Fibroblast of lung (primary cell): Measurements from ENCODE around the gene LIPE. TPM values are rescaled to one million over a fixed set of nuclear protein-coding genes. Genes with fewer than 3 reads are reported as not detected.
"Not testable (repeated sequence)": the region's sequence is repeated elsewhere in the genome, so short reads cannot be mapped to it uniquely, and the experiment has no call there.

Experiments used
- DNase-seq, 2 donors: peaks; one replicate each; pipeline versions ENCODE4 v3.0.0 to v3.0.0-alpha.2; 2010; ENCODE audit warnings: low read depth in 2 of 2
- H2AFZ ChIP-seq: 2 replicates; pipeline ENCODE4 v1.5.1; 2012; ENCODE audit warnings: low read length, control low read depth, inconsistent platforms
- H3K27ac ChIP-seq: 2 replicates; pipeline ENCODE4 v1.5.1; 2011; ENCODE audit warnings: low read length, control low read depth; ENCODE audit not compliant: insufficient read depth
- H3K27me3 ChIP-seq: 2 replicates; pipeline ENCODE4 v1.5.1; 2011; ENCODE audit warnings: mild to moderate bottlenecking, low read length; ENCODE audit not compliant: control insufficient read depth, insufficient read depth
- H3K36me3 ChIP-seq: 2 replicates; pipeline ENCODE4 v1.5.1; 2011; ENCODE audit warnings: low read length; ENCODE audit not compliant: control insufficient read depth, insufficient read depth
- H3K4me1 ChIP-seq: 2 replicates; pipeline ENCODE4 v1.5.1; 2011; ENCODE audit warnings: low read length; ENCODE audit not compliant: control insufficient read depth, insufficient read depth; ENCODE audit errors: extremely low read depth
- H3K4me2 ChIP-seq: 2 replicates; pipeline ENCODE4 v1.5.1; 2011; ENCODE audit warnings: low read length, control low read depth; ENCODE audit not compliant: insufficient read depth; ENCODE audit errors: extremely low read depth
- H3K4me3 ChIP-seq, 4 experiments: fragments of 200-600 bp in 1 of 4; sonication (generic) in 1 of 4; replicated peaks in 1 of 4; 2 replicates each; pipeline ENCODE4 v1.5.1; 2011 to 2016; ENCODE audit warnings: low read length in 4 of 4, low read depth in 3 of 4, mild to moderate bottlenecking in 3 of 4, control low read depth in 2 of 4, inconsistent platforms in 1 of 4, mixed read lengths in 1 of 4; ENCODE audit not compliant: insufficient read depth in 1 of 4; ENCODE audit errors: control extremely low read depth in 1 of 4
- H3K79me2 ChIP-seq: 2 replicates; pipeline ENCODE4 v1.5.1; 2012; ENCODE audit warnings: mild to moderate bottlenecking, low read length, inconsistent platforms; ENCODE audit not compliant: control insufficient read depth, insufficient read depth
- H3K9ac ChIP-seq: 2 replicates; pipeline ENCODE4 v1.5.1; 2011; ENCODE audit warnings: mild to moderate bottlenecking, low read length, control low read depth; ENCODE audit not compliant: insufficient read depth
- H3K9me3 ChIP-seq: 2 replicates; pipeline ENCODE4 v1.5.1; 2012; ENCODE audit warnings: low read depth, low read length; ENCODE audit not compliant: control insufficient read depth, insufficient read depth
- H4K20me1 ChIP-seq: 2 replicates; pipeline ENCODE4 v1.5.1; 2011; ENCODE audit warnings: low read length; ENCODE audit not compliant: control insufficient read depth, insufficient read depth; ENCODE audit errors: extremely low read depth
- CTCF ChIP-seq, 2 donors: IDR thresholded peaks in 1 of 2; conservative IDR thresholded peaks in 1 of 2; 1 replicate in 1 of 2; 2 replicates in 1 of 2; pipeline ENCODE4 v1.5.1; 2011 to 2012; ENCODE audit warnings: low read length in 2 of 2, control low read depth in 1 of 2, inconsistent platforms in 1 of 2, low read depth in 1 of 2, mild to moderate bottlenecking in 1 of 2
- EZH2 ChIP-seq: IDR thresholded peaks from 2 replicates; pipeline ENCODE4 v1.5.1; 2012; ENCODE audit warnings: low read length, control low read depth, mild to moderate bottlenecking; ENCODE audit errors: missing control alignments
- polyA plus RNA-seq, 2 donors: library from polyadenylated mRNA; depleted of rRNA in 1 of 2; stranded (reverse) in 1 of 2; unstranded in 1 of 2; fragments of >200 nt; gene quantifications; 2 replicates each; pipeline ENCODE4 v1.2.1, GENCODE V29; 2011 to 2012; ENCODE audit warnings: missing spikeins in 1 of 2
- total RNA-seq: library from RNA; depleted of rRNA; stranded (reverse); fragments of >200 nt; gene quantifications from 2 replicates; pipeline ENCODE4 v1.2.1, GENCODE V29; 2014

LIPE gene
- total and polyA plus RNA-seq, 2 donors (not counting 1 experiment from before 2014, with no cell fraction given) = 1.1 to 1.7 TPM

- no peak for DNase-seq
- Histone ChIP-seq H3K27ac (no peak overlapping the region), H3K36me3 (no peaks in the 10 kb centered on the region), H3K9me3 (no peaks in the 10 kb centered on the region), H3K4me1 (no peaks in the 10 kb centered on the region), H4K20me1 (no peaks in the 10 kb centered on the region), H2AFZ (no peak overlapping the region), H3K4me3 (no peak overlapping the region), H3K4me2 (no peak overlapping the region), H3K79me2 (no peaks in the 10 kb centered on the region), H3K9ac (no peak overlapping the region), H3K27me3 (no peaks in the 10 kb centered on the region)
- TF ChIP-seq EZH2 (no peak), CTCF (conservative IDR thresholded peaks at IDR 0.05 in 1 of 2, IDR thresholded peaks at IDR 0.05 in 1 of 2; ENCODE audit: low read depth in 1 of 2, low read length in 2 of 2) (no peak)
Observed at GRCh38 chr19:42461700-42462324, 34.6 kb upstream of the LIPE start.

GRCh38 chr19:42461231-42461630 lies 34.0 kb upstream of the LIPE start:
- not testable (repeated sequence) for H3K36me3 ChIP-seq, H2AFZ ChIP-seq, H3K27me3 ChIP-seq, H3K4me1 ChIP-seq, H4K20me1 ChIP-seq, H3K27ac ChIP-seq, H3K9ac ChIP-seq, H3K79me2 ChIP-seq, DNase-seq, H3K9me3 ChIP-seq, H3K4me3 ChIP-seq, H3K4me2 ChIP-seq

GRCh38 chr19:42459926-42460325 lies 32.7 kb upstream of the LIPE start:
- H3K4me2 ChIP-seq = no peak overlapping the region
- no peak for DNase-seq
- H3K4me1 ChIP-seq = no peaks in the 10 kb centered on the region

More at GRCh38 chr19:42459926-42460325, 32.7 kb upstream of the LIPE start:
- H3K79me2 ChIP-seq = no peaks in the 10 kb centered on the region
- no peak overlapping the region for H3K9ac ChIP-seq
- no peak for TF ChIP-seq EZH2
- no peak for TF ChIP-seq CTCF (conservative IDR thresholded peaks at IDR 0.05 in 1 of 2, IDR thresholded peaks at IDR 0.05 in 1 of 2; ENCODE audit: low read depth in 1 of 2, low read length in 2 of 2)
- H3K27ac ChIP-seq = no peak overlapping the region
- H3K27me3 ChIP-seq = no peaks in the 10 kb centered on the region
- H3K9me3 ChIP-seq = no peaks in the 10 kb centered on the region
- H4K20me1 ChIP-seq = no peaks in the 10 kb centered on the region
- H3K4me3 ChIP-seq = no peak overlapping the region
- no peak overlapping the region for H2AFZ ChIP-seq
- H3K36me3 ChIP-seq = no peaks in the 10 kb centered on the region
